Endodermal cell (in vitro differentiated cells): Measurements from ENCODE around the gene CD2. TPM values are rescaled to one million over a fixed set of nuclear protein-coding genes. Genes with fewer than 3 reads are reported as not detected.

Source experiments
- DNase-seq: peaks from one replicate; pipeline ENCODE4 v3.0.0-alpha.2; 2017
- H3K27ac ChIP-seq: 2 replicates; pipeline ENCODE4 v1.5.1; 2013; ENCODE audit warnings: mild to moderate bottlenecking, low read depth, low read length, moderate library complexity
- H3K27me3 ChIP-seq: 2 replicates; pipeline ENCODE4 v1.6.1; 2013; ENCODE audit warnings: mild to moderate bottlenecking, low read length, moderate library complexity; ENCODE audit not compliant: insufficient read depth, control insufficient read depth, poor library complexity, severe bottlenecking
- H3K36me3 ChIP-seq: 2 replicates; pipeline ENCODE4 v1.7.0; 2013; ENCODE audit warnings: mild to moderate bottlenecking, low read length, moderate library complexity; ENCODE audit not compliant: control insufficient read depth, insufficient read depth
- H3K4me1 ChIP-seq: one replicate; pipeline ENCODE4 v1.7.0; 2013; ENCODE audit warnings: low read length; ENCODE audit not compliant: control insufficient read depth, insufficient read depth
- H3K4me3 ChIP-seq: 2 replicates; pipeline ENCODE4 v1.5.1; 2013; ENCODE audit warnings: mild to moderate bottlenecking, low read length, moderate library complexity
- H3K9ac ChIP-seq: 2 replicates; pipeline ENCODE4 v1.6.1; 2013; ENCODE audit warnings: mild to moderate bottlenecking, low read length, moderate library complexity; ENCODE audit not compliant: poor library complexity, severe bottlenecking; ENCODE audit errors: extremely low read depth
- H3K9me3 ChIP-seq: 2 replicates; pipeline ENCODE4 v1.6.1; 2013; ENCODE audit warnings: mild to moderate bottlenecking, low read length, moderate library complexity; ENCODE audit not compliant: control insufficient read depth
- H3K27ac Mint-ChIP-seq: 2 replicates; pipeline ENCODE4 v1.8.0; 2020; ENCODE audit warnings: mixed read lengths
- H3K27me3 Mint-ChIP-seq: 2 replicates; pipeline ENCODE4 v1.8.0; 2021; ENCODE audit warnings: mild to moderate bottlenecking, mixed read lengths; ENCODE audit not compliant: insufficient read depth
- H3K36me3 Mint-ChIP-seq: 2 replicates; pipeline ENCODE4 v1.8.0; 2020; ENCODE audit warnings: low read depth, mixed read lengths
- H3K4me1 Mint-ChIP-seq: 2 replicates; pipeline ENCODE4 v1.8.0; 2020; ENCODE audit warnings: mixed read lengths
- H3K4me3 Mint-ChIP-seq: 2 replicates; pipeline ENCODE4 v1.8.0; 2020; ENCODE audit warnings: mild to moderate bottlenecking, moderate library complexity, mixed read lengths
- H3K9me3 Mint-ChIP-seq: 2 replicates; pipeline ENCODE4 v1.8.0; 2020; ENCODE audit warnings: mild to moderate bottlenecking, mixed read lengths
- CTCF ChIP-seq: fragments of 200-600 bp; sonication (generic); conservative IDR thresholded peaks from 2 replicates; pipeline ENCODE4 v1.5.0; 2021; ENCODE audit warnings: antibody characterized with exemption, mild to moderate bottlenecking
- WGBS, 2 experiments: methylation state at CpG; one replicate each; pipeline versions ENCODE4 v1.1.5 to v1.1.7; 2013; ENCODE audit warnings: missing lambda C conversion rate in 2 of 2, mixed read lengths in 1 of 2; ENCODE audit not compliant: insufficient coverage in 1 of 2, insufficient read length in 1 of 2; 5-methylcytosine and 5-hydroxymethylcytosine counted together
- total RNA-seq, 2 donors: library from RNA; stranded (reverse); fragmentation: NEBNext Ultra II Directional in 1 of 2; extraction: Animal tissue kit (Norgen Biotek cat#: 25700) in 1 of 2; gene quantifications; 2 replicates in 1 of 2; 3 replicates in 1 of 2; pipeline ENCODE4 v1.2.1, GENCODE V29; 2021

CD2 gene
- total RNA-seq, 2 donors from 2014 or later, result not detected

- no peaks in the 10 kb centered on the region for H3K27me3 ChIP-seq
- H3K27ac Mint-ChIP-seq, result no peak overlapping the region
- H3K27ac ChIP-seq, result peak overlapping the region; percentile 52
- H3K4me1 Mint-ChIP-seq, result no peaks in the 10 kb centered on the region
- no peak overlapping the region for H3K9ac ChIP-seq
- no peaks in the 10 kb centered on the region for H3K36me3 ChIP-seq
- no peak overlapping the region for H3K4me3 ChIP-seq
- DNase-seq, result no peak
- no peaks in the 10 kb centered on the region for H3K9me3 ChIP-seq
- WGBS, 2 experiments, result 86 to 88% methylated on average over 14 to 16 of the region's 16 CpGs
- no peak overlapping the region for H3K4me3 Mint-ChIP-seq
- TF ChIP-seq CTCF, result no peak
- H3K4me1 ChIP-seq, result no peaks in the 10 kb centered on the region
- H3K27me3 Mint-ChIP-seq, result no peaks in the 10 kb centered on the region
- H3K36me3 Mint-ChIP-seq, result no peaks in the 10 kb centered on the region
- H3K9me3 Mint-ChIP-seq, result peaks cover 2% of the 10 kb centered on the region
Observed at GRCh38 chr1:116807394-116808199, 53.4 kb downstream of the CD2 start.

- no peak overlapping the region for H3K27ac Mint-ChIP-seq
- Histone ChIP-seq H3K27me3 (no peaks in the 10 kb centered on the region), H3K9ac (no peak overlapping the region), H3K4me1 (no peaks in the 10 kb centered on the region), H3K27ac (no peak overlapping the region), H3K4me3 (no peak overlapping the region), H3K9me3 (no peaks in the 10 kb centered on the region), H3K36me3 (no peaks in the 10 kb centered on the region)
- H3K27me3 Mint-ChIP-seq, result no peaks in the 10 kb centered on the region
- no peaks in the 10 kb centered on the region for H3K4me1 Mint-ChIP-seq
- 88 to 90% methylated on average over 7 to 8 of the region's 8 CpGs for WGBS, 2 experiments
- no peak for TF ChIP-seq CTCF
- no peak overlapping the region for H3K4me3 Mint-ChIP-seq
- H3K36me3 Mint-ChIP-seq, result no peaks in the 10 kb centered on the region
- peaks cover 2% of the 10 kb centered on the region for H3K9me3 Mint-ChIP-seq
- no peak for DNase-seq
Observed at GRCh38 chr1:116808200-116808847, 54.1 kb downstream of the CD2 start.

- no peaks in the 10 kb centered on the region for H3K9me3 ChIP-seq
- H3K27me3 ChIP-seq, result no peaks in the 10 kb centered on the region
- TF ChIP-seq CTCF, result no peak
- H3K9ac ChIP-seq, result no peak overlapping the region
- H3K36me3 Mint-ChIP-seq, result no peaks in the 10 kb centered on the region
- no peaks in the 10 kb centered on the region for H3K4me1 ChIP-seq
- H3K27ac Mint-ChIP-seq, result no peak overlapping the region
- WGBS, 2 experiments, result 96 to 99% methylated on average over 12 to 14 of the region's 14 CpGs
- no peaks in the 10 kb centered on the region for H3K4me1 Mint-ChIP-seq
- H3K4me3 Mint-ChIP-seq, result no peak overlapping the region
- H3K27me3 Mint-ChIP-seq, result no peaks in the 10 kb centered on the region
- H3K9me3 Mint-ChIP-seq, result peaks cover 2% of the 10 kb centered on the region
- H3K4me3 ChIP-seq, result no peak overlapping the region
- no peak overlapping the region for H3K27ac ChIP-seq
- no peak for DNase-seq
- H3K36me3 ChIP-seq, result no peaks in the 10 kb centered on the region
Observed at GRCh38 chr1:116808848-116809508, 54.7 kb downstream of the CD2 start.
